CD4-positive, CD25-positive, alpha-beta regulatory T cell (primary cell): ENCODE measurements around the gene POLN. TPM values are rescaled to one million over a fixed set of nuclear protein-coding genes. Genes with fewer than 3 reads are reported as not detected.
"Not testable (repeated sequence)": the region's sequence is repeated elsewhere in the genome, so short reads cannot be mapped to it uniquely, and the experiment has no call there.

Experiments
- ATAC-seq, 2 donors: fragments of 150-1000 bp; cut with Tn5 transposase; one replicate each; pipeline ENCODE4 v1.10.0; 2021; ENCODE audit warnings: low read depth in 2 of 2, moderate number of reproducible peaks in 2 of 2, moderate library complexity in 1 of 2
- DNase-seq, 3 donors: peaks; one replicate each; pipeline versions ENCODE4 v3.0.0 to v3.0.0-alpha.2; 2012 to 2022; ENCODE audit warnings: mixed read lengths in 1 of 3
- H3K27ac ChIP-seq: one replicate; pipeline ENCODE4 v1.7.0; 2013; ENCODE audit warnings: mild to moderate bottlenecking, low read length; ENCODE audit not compliant: insufficient read depth, poor library complexity, severe bottlenecking
- H3K27me3 ChIP-seq: one replicate; pipeline ENCODE4 v1.7.0; 2013; ENCODE audit warnings: low read length; ENCODE audit not compliant: control insufficient read depth, insufficient read depth
- H3K36me3 ChIP-seq: one replicate; pipeline ENCODE4 v1.7.0; 2013; ENCODE audit warnings: mild to moderate bottlenecking, low read length, moderate library complexity; ENCODE audit not compliant: control insufficient read depth, insufficient read depth
- H3K4me1 ChIP-seq: 2 replicates; pipeline ENCODE4 v1.7.0; 2013; ENCODE audit warnings: mild to moderate bottlenecking, low read length; ENCODE audit not compliant: insufficient read depth, control insufficient read depth, poor library complexity, severe bottlenecking
- H3K4me3 ChIP-seq: one replicate; pipeline ENCODE4 v1.7.0; 2013; ENCODE audit warnings: low read depth, mild to moderate bottlenecking, low read length, moderate library complexity
- H3K9me3 ChIP-seq, 2 experiments: 1 replicate in 1 of 2; 2 replicates in 1 of 2; pipeline ENCODE4 v1.7.0; 2013; ENCODE audit warnings: low read length in 2 of 2, mild to moderate bottlenecking in 1 of 2, moderate library complexity in 1 of 2; ENCODE audit not compliant: control insufficient read depth in 2 of 2
- H3K27ac Mint-ChIP-seq, 3 donors: one replicate each; pipeline ENCODE4 v1.8.0; 2020 to 2022; ENCODE audit warnings: mild to moderate bottlenecking in 3 of 3, mixed read lengths in 3 of 3, moderate library complexity in 2 of 3
- H3K27me3 Mint-ChIP-seq: one replicate; pipeline ENCODE4 v1.8.0; 2022; ENCODE audit warnings: mild to moderate bottlenecking, mixed read lengths
- H3K36me3 Mint-ChIP-seq: one replicate; pipeline ENCODE4 v1.8.0; 2020; ENCODE audit warnings: mixed read lengths
- H3K4me1 Mint-ChIP-seq, 4 donors: one replicate each; pipeline ENCODE4 v1.8.0; 2020 to 2022; ENCODE audit warnings: mixed read lengths in 4 of 4, mild to moderate bottlenecking in 1 of 4
- H3K4me3 Mint-ChIP-seq, 4 donors: one replicate each; pipeline ENCODE4 v1.8.0; 2020 to 2022; ENCODE audit warnings: mild to moderate bottlenecking in 4 of 4, mixed read lengths in 4 of 4, moderate library complexity in 3 of 4
- H3K9me3 Mint-ChIP-seq, 7 donors: one replicate each; pipeline ENCODE4 v1.8.0; 2020 to 2022; ENCODE audit warnings: mixed read lengths in 7 of 7, mild to moderate bottlenecking in 3 of 7, moderate library complexity in 2 of 7
- polyA plus RNA-seq, 4 donors: library from polyadenylated mRNA; unstranded; fragments of 300-500 nt; fragmentation: Illumina TruSeq; gene quantifications; one replicate each; pipeline ENCODE4 v1.2.3, GENCODE V29; 2021
- total RNA-seq: library from RNA; stranded (reverse); gene quantifications from one replicate; pipeline ENCODE4 v1.2.3, GENCODE V29; 2022

POLN gene
- total and polyA plus RNA-seq, 5 donors from 2014 or later: 0.46 to 4.9 (median 0.94) TPM

GRCh38 chr4:2221378-2221777 is 20.5 kb downstream of the POLN start:
- H3K27me3 Mint-ChIP-seq: not testable (repeated sequence)

GRCh38 chr4:2220016-2220630 is 21.8 kb downstream of the POLN start:
- Mint-ChIP-seq H3K9me3 (no peaks in the 10 kb centered on the region), H3K4me3 (no peak overlapping the region), H3K27ac (peak overlapping the region; percentile 1 to 68 (median 62)), H3K27me3 (no peaks in the 10 kb centered on the region), H3K36me3 (peaks cover 4% of the 10 kb centered on the region), H3K4me1 (peaks cover 0 to 6% (median 3%) of the 10 kb centered on the region in 4 donors)
- Histone ChIP-seq H3K36me3 (peaks cover 12% of the 10 kb centered on the region), H3K27me3 (no peaks in the 10 kb centered on the region), H3K4me1 (peaks cover 6% of the 10 kb centered on the region), H3K9me3 (no peaks in the 10 kb centered on the region), H3K27ac (no peak overlapping the region), H3K4me3 (no peak overlapping the region)
- peak; percentile 67 to 81 (median 80) for DNase-seq
- ATAC-seq: peak; percentile 92

More at GRCh38 chr4:2221378-2221777, 20.5 kb downstream of the POLN start:
- H3K36me3 Mint-ChIP-seq, H3K27ac ChIP-seq, DNase-seq, H3K4me1 Mint-ChIP-seq, H3K9me3 Mint-ChIP-seq, H3K4me1 ChIP-seq, ATAC-seq, H3K4me3 Mint-ChIP-seq, H3K27ac Mint-ChIP-seq, H3K4me3 ChIP-seq, H3K27me3 ChIP-seq, H3K9me3 ChIP-seq: not testable (repeated sequence)
- H3K36me3 ChIP-seq: peaks cover 12% of the 10 kb centered on the region

GRCh38 chr4:2219233-2219760 is 22.6 kb downstream of the POLN start:
- peaks cover 6% of the 10 kb centered on the region for H3K4me1 ChIP-seq
- H3K4me3 Mint-ChIP-seq: no peak overlapping the region

GRCh38 chr4:2218436-2218835 is 23.5 kb downstream of the POLN start:
- Histone ChIP-seq H3K27me3 (no peaks in the 10 kb centered on the region), H3K4me1 (peaks cover 6% of the 10 kb centered on the region), H3K36me3 (peaks cover 8% of the 10 kb centered on the region), H3K27ac (no peak overlapping the region), H3K9me3 (no peaks in the 10 kb centered on the region), H3K4me3 (no peak overlapping the region)
- Mint-ChIP-seq H3K27me3 (no peaks in the 10 kb centered on the region), H3K36me3 (peaks cover 3% of the 10 kb centered on the region), H3K27ac (no peak overlapping the region), H3K4me3 (no peak overlapping the region), H3K4me1 (peaks cover 0 to 6% (median 3%) of the 10 kb centered on the region in 4 donors), H3K9me3 (no peaks in the 10 kb centered on the region)
- DNase-seq: no peak
- no peak for ATAC-seq

More at GRCh38 chr4:2219233-2219760, 22.6 kb downstream of the POLN start:
- Mint-ChIP-seq H3K27ac (no peak overlapping the region), H3K4me1 (peaks cover 0 to 6% (median 3%) of the 10 kb centered on the region in 4 donors), H3K27me3 (no peaks in the 10 kb centered on the region), H3K36me3 (peaks cover 4% of the 10 kb centered on the region), H3K9me3 (no peaks in the 10 kb centered on the region)
- H3K27ac ChIP-seq: no peak overlapping the region
- DNase-seq (no peak), ATAC-seq (no peak)
- peaks cover 12% of the 10 kb centered on the region for H3K36me3 ChIP-seq
- H3K27me3 ChIP-seq: no peaks in the 10 kb centered on the region
- no peaks in the 10 kb centered on the region for H3K9me3 ChIP-seq
- H3K4me3 ChIP-seq: no peak overlapping the region

- H3K4me3 Mint-ChIP-seq: no peak overlapping the region
- Histone ChIP-seq H3K36me3 (peaks cover 1% of the 10 kb centered on the region), H3K27me3 (no peaks in the 10 kb centered on the region), H3K27ac (no peak overlapping the region), H3K9me3 (no peaks in the 10 kb centered on the region), H3K4me1 (peaks cover 6% of the 10 kb centered on the region), H3K4me3 (no peak overlapping the region)
- H3K27me3 Mint-ChIP-seq: no peaks in the 10 kb centered on the region
- H3K4me1 Mint-ChIP-seq: peaks cover 0 to 6% (median 3%) of the 10 kb centered on the region in 4 donors
- DNase-seq (no peak), ATAC-seq (no peak)
- H3K36me3 Mint-ChIP-seq: no peaks in the 10 kb centered on the region
- no peaks in the 10 kb centered on the region for H3K9me3 Mint-ChIP-seq
- H3K27ac Mint-ChIP-seq: peak overlapping the region in 1 of 3 donors; percentile 64
These were observed 24.2 kb downstream of the POLN start for GRCh38 chr4:2217726-2218125.

GRCh38 chr4:2212831-2213230 is 29.1 kb downstream of the POLN start:
- ATAC-seq (no peak), DNase-seq (no peak)
- H3K36me3 ChIP-seq: no peaks in the 10 kb centered on the region
- H3K4me1 Mint-ChIP-seq: no peaks in the 10 kb centered on the region
- no peaks in the 10 kb centered on the region for H3K36me3 Mint-ChIP-seq
- no peak overlapping the region for H3K4me3 ChIP-seq
- no peak overlapping the region for H3K27ac ChIP-seq
- no peaks in the 10 kb centered on the region for H3K9me3 ChIP-seq
- no peak overlapping the region for H3K4me3 Mint-ChIP-seq
- peak overlapping the region in 1 of 3 donors; percentile 1 for H3K27ac Mint-ChIP-seq
- no peaks in the 10 kb centered on the region for H3K27me3 Mint-ChIP-seq
- no peaks in the 10 kb centered on the region for H3K9me3 Mint-ChIP-seq
- no peaks in the 10 kb centered on the region for H3K4me1 ChIP-seq
- H3K27me3 ChIP-seq: no peaks in the 10 kb centered on the region

GRCh38 chr4:2202789-2203188 is 39.1 kb downstream of the POLN start:
- not testable (repeated sequence) for DNase-seq, H3K9me3 Mint-ChIP-seq, H3K27me3 ChIP-seq, ATAC-seq, H3K36me3 ChIP-seq, H3K4me1 ChIP-seq, H3K4me1 Mint-ChIP-seq, H3K36me3 Mint-ChIP-seq, H3K9me3 ChIP-seq, H3K27me3 Mint-ChIP-seq, H3K27ac Mint-ChIP-seq, H3K4me3 ChIP-seq, H3K4me3 Mint-ChIP-seq, H3K27ac ChIP-seq

GRCh38 chr4:2194496-2194895 is 47.4 kb downstream of the POLN start:
- Histone ChIP-seq H3K36me3 (no peaks in the 10 kb centered on the region), H3K4me1 (no peaks in the 10 kb centered on the region), H3K27me3 (no peaks in the 10 kb centered on the region), H3K9me3 (no peaks in the 10 kb centered on the region), H3K27ac (no peak overlapping the region), H3K4me3 (no peak overlapping the region)
- ATAC-seq: no peak
- no peaks in the 10 kb centered on the region for H3K27me3 Mint-ChIP-seq
- peaks cover 13% of the 10 kb centered on the region for H3K36me3 Mint-ChIP-seq
- DNase-seq: no peak
- peak overlapping the region in 1 of 3 donors; percentile 42 for H3K27ac Mint-ChIP-seq
- peaks cover 0 to 2% (median 0%) of the 10 kb centered on the region in 4 donors for H3K4me1 Mint-ChIP-seq
- no peak overlapping the region for H3K4me3 Mint-ChIP-seq
- H3K9me3 Mint-ChIP-seq: peaks cover 0 to 2% (median 0%) of the 10 kb centered on the region in 7 donors
